ENCODE results near the gene DLST. TPM values are rescaled to one million over a fixed set of nuclear protein-coding genes. Genes with fewer than 3 reads are reported as not detected.

Gene DLST
- total and polyA plus RNA-seq, 2 donors (not counting 1 experiment from before 2014, with no cell fraction given), result 95.3 to 214 TPM

GRCh38 chr14:74866708-74867389 lies 14.9 kb upstream of the DLST start:
- DNase-seq (ENCODE audit: low read depth in 2 of 2), result no peak
- peak overlapping the region; percentile 13 for H3K4me2 ChIP-seq (ENCODE audit: extremely low read depth, insufficient read depth, low read length)
- TF ChIP-seq EZH2 (IDR thresholded peaks at IDR 0.05; ENCODE audit: low read length, missing control alignments) (no peak), CTCF (conservative IDR thresholded peaks at IDR 0.05 in 1 of 2, IDR thresholded peaks at IDR 0.05 in 1 of 2; ENCODE audit: low read depth in 1 of 2, low read length in 2 of 2) (no peak)

GRCh38 chr14:74867673-74868072 lies 14.0 kb upstream of the DLST start:
- Histone ChIP-seq H3K27me3 (ENCODE audit: control insufficient read depth, insufficient read depth, low read length) (peaks cover 7% of the 10 kb centered on the region), H4K20me1 (ENCODE audit: control insufficient read depth, extremely low read depth, insufficient read depth, low read length) (no peaks in the 10 kb centered on the region), H3K4me1 (ENCODE audit: control insufficient read depth, extremely low read depth, insufficient read depth, low read length) (no peaks in the 10 kb centered on the region), H3K27ac (ENCODE audit: insufficient read depth, low read length) (no peak overlapping the region), H3K9me3 (ENCODE audit: control insufficient read depth, insufficient read depth, low read depth, low read length) (no peaks in the 10 kb centered on the region), H3K9ac (ENCODE audit: insufficient read depth, low read length) (no peak overlapping the region), H3K4me2 (ENCODE audit: extremely low read depth, insufficient read depth, low read length) (no peak overlapping the region), H3K4me3 (replicated peaks in 1 of 4; ENCODE audit: control extremely low read depth in 1 of 4, insufficient read depth in 1 of 4, low read depth in 3 of 4, low read length in 4 of 4) (no peak overlapping the region), H2AFZ (ENCODE audit: low read length) (peak overlapping the region; percentile 35), H3K36me3 (ENCODE audit: control insufficient read depth, insufficient read depth, low read length) (no peaks in the 10 kb centered on the region), H3K79me2 (ENCODE audit: control insufficient read depth, insufficient read depth, low read length) (no peaks in the 10 kb centered on the region)
- no peak for TF ChIP-seq CTCF (conservative IDR thresholded peaks at IDR 0.05 in 1 of 2, IDR thresholded peaks at IDR 0.05 in 1 of 2; ENCODE audit: low read depth in 1 of 2, low read length in 2 of 2)
- TF ChIP-seq EZH2 (IDR thresholded peaks at IDR 0.05; ENCODE audit: low read length, missing control alignments), result no peak
- peak in 1 of 2 donors; percentile 59 for DNase-seq (ENCODE audit: low read depth in 2 of 2)

More at GRCh38 chr14:74866708-74867389, 14.9 kb upstream of the DLST start:
- Histone ChIP-seq H2AFZ (ENCODE audit: low read length) (no peak overlapping the region), H3K79me2 (ENCODE audit: control insufficient read depth, insufficient read depth, low read length) (no peaks in the 10 kb centered on the region), H3K4me3 (replicated peaks in 1 of 4; ENCODE audit: control extremely low read depth in 1 of 4, insufficient read depth in 1 of 4, low read depth in 3 of 4, low read length in 4 of 4) (no peak overlapping the region), H4K20me1 (ENCODE audit: control insufficient read depth, extremely low read depth, insufficient read depth, low read length) (no peaks in the 10 kb centered on the region), H3K4me1 (ENCODE audit: control insufficient read depth, extremely low read depth, insufficient read depth, low read length) (no peaks in the 10 kb centered on the region), H3K27ac (ENCODE audit: insufficient read depth, low read length) (no peak overlapping the region), H3K9me3 (ENCODE audit: control insufficient read depth, insufficient read depth, low read depth, low read length) (no peaks in the 10 kb centered on the region), H3K36me3 (ENCODE audit: control insufficient read depth, insufficient read depth, low read length) (no peaks in the 10 kb centered on the region), H3K9ac (ENCODE audit: insufficient read depth, low read length) (no peak overlapping the region), H3K27me3 (ENCODE audit: control insufficient read depth, insufficient read depth, low read length) (peaks cover 5% of the 10 kb centered on the region)

GRCh38 chr14:74868739-74869138 lies 13.0 kb upstream of the DLST start:
- no peak for TF ChIP-seq EZH2 (IDR thresholded peaks at IDR 0.05; ENCODE audit: low read length, missing control alignments)
- TF ChIP-seq CTCF (conservative IDR thresholded peaks at IDR 0.05 in 1 of 2, IDR thresholded peaks at IDR 0.05 in 1 of 2; ENCODE audit: low read depth in 1 of 2, low read length in 2 of 2), result no peak
- DNase-seq (ENCODE audit: low read depth in 2 of 2), result no peak
- Histone ChIP-seq H3K27me3 (ENCODE audit: control insufficient read depth, insufficient read depth, low read length) (peaks cover 7% of the 10 kb centered on the region), H3K27ac (ENCODE audit: insufficient read depth, low read length) (no peak overlapping the region), H3K9ac (ENCODE audit: insufficient read depth, low read length) (no peak overlapping the region), H3K4me3 (replicated peaks in 1 of 4; ENCODE audit: control extremely low read depth in 1 of 4, insufficient read depth in 1 of 4, low read depth in 3 of 4, low read length in 4 of 4) (no peak overlapping the region), H3K79me2 (ENCODE audit: control insufficient read depth, insufficient read depth, low read length) (no peaks in the 10 kb centered on the region), H3K4me1 (ENCODE audit: control insufficient read depth, extremely low read depth, insufficient read depth, low read length) (no peaks in the 10 kb centered on the region), H4K20me1 (ENCODE audit: control insufficient read depth, extremely low read depth, insufficient read depth, low read length) (no peaks in the 10 kb centered on the region), H3K9me3 (ENCODE audit: control insufficient read depth, insufficient read depth, low read depth, low read length) (no peaks in the 10 kb centered on the region), H3K4me2 (ENCODE audit: extremely low read depth, insufficient read depth, low read length) (no peak overlapping the region), H2AFZ (ENCODE audit: low read length) (no peak overlapping the region), H3K36me3 (ENCODE audit: control insufficient read depth, insufficient read depth, low read length) (no peaks in the 10 kb centered on the region)

Measured in fibroblast of lung (primary cell).